ENCODE results near the gene GALNT17.

The GALNT17 gene

GRCh38 chr7:71650653-71651337 is 518.9 kb downstream of the GALNT17 start:
- Mint-ChIP-seq H3K4me1 (ENCODE audit: low read depth) (no peaks in the 10 kb centered on the region), H3K36me3 (ENCODE audit: low read depth) (no peaks in the 10 kb centered on the region), H3K4me3 (no peak overlapping the region), H3K27ac (no peak overlapping the region), H3K9me3 (peaks cover 14% of the 10 kb centered on the region), H3K27me3 (no peaks in the 10 kb centered on the region)
- DNase-seq, result no peak

GRCh38 chr7:71652510-71652909 is 520.6 kb downstream of the GALNT17 start:
- no peaks in the 10 kb centered on the region for H3K36me3 Mint-ChIP-seq (ENCODE audit: low read depth)
- no peaks in the 10 kb centered on the region for H3K27me3 Mint-ChIP-seq
- no peak overlapping the region for H3K27ac Mint-ChIP-seq

GRCh38 chr7:71657386-71657785 is 525.4 kb downstream of the GALNT17 start:
- DNase-seq, result no peak
- Mint-ChIP-seq H3K9me3 (peaks cover 13% of the 10 kb centered on the region), H3K27ac (no peak overlapping the region), H3K4me3 (no peak overlapping the region), H3K27me3 (no peaks in the 10 kb centered on the region), H3K4me1 (ENCODE audit: low read depth) (no peaks in the 10 kb centered on the region), H3K36me3 (ENCODE audit: low read depth) (no peaks in the 10 kb centered on the region)

More at GRCh38 chr7:71652510-71652909, 520.6 kb downstream of the GALNT17 start:
- no peak for DNase-seq
- Mint-ChIP-seq H3K9me3 (peaks cover 14% of the 10 kb centered on the region), H3K4me1 (ENCODE audit: low read depth) (no peaks in the 10 kb centered on the region), H3K4me3 (no peak overlapping the region)

- Mint-ChIP-seq H3K36me3 (ENCODE audit: low read depth) (no peaks in the 10 kb centered on the region), H3K27me3 (no peaks in the 10 kb centered on the region), H3K4me3 (no peak overlapping the region), H3K4me1 (ENCODE audit: low read depth) (no peaks in the 10 kb centered on the region), H3K9me3 (peaks cover 18% of the 10 kb centered on the region), H3K27ac (no peak overlapping the region)
- DNase-seq, result no peak
These were observed 527.7 kb downstream of the GALNT17 start for GRCh38 chr7:71659622-71660021.

GRCh38 chr7:71661671-71662224 is 529.8 kb downstream of the GALNT17 start:
- Mint-ChIP-seq H3K27me3 (no peaks in the 10 kb centered on the region), H3K36me3 (ENCODE audit: low read depth) (no peaks in the 10 kb centered on the region), H3K27ac (no peak overlapping the region), H3K4me1 (ENCODE audit: low read depth) (no peaks in the 10 kb centered on the region), H3K9me3 (peaks cover 18% of the 10 kb centered on the region), H3K4me3 (no peak overlapping the region)
- no peak for DNase-seq

- DNase-seq, result no peak
- Mint-ChIP-seq H3K4me1 (ENCODE audit: low read depth) (no peaks in the 10 kb centered on the region), H3K9me3 (peaks cover 19% of the 10 kb centered on the region)
These were observed 533.8 kb downstream of the GALNT17 start for GRCh38 chr7:71665716-71666115.

GRCh38 chr7:71668572-71668971 is 536.6 kb downstream of the GALNT17 start:
- H3K4me1 Mint-ChIP-seq (ENCODE audit: low read depth), result no peaks in the 10 kb centered on the region
- no peak for DNase-seq

More at GRCh38 chr7:71665716-71666115, 533.8 kb downstream of the GALNT17 start:
- H3K27ac Mint-ChIP-seq, result no peak overlapping the region
- no peaks in the 10 kb centered on the region for H3K27me3 Mint-ChIP-seq
- H3K36me3 Mint-ChIP-seq (ENCODE audit: low read depth), result no peaks in the 10 kb centered on the region
- no peak overlapping the region for H3K4me3 Mint-ChIP-seq

GRCh38 chr7:71679480-71679879 is 547.5 kb downstream of the GALNT17 start:
- no peak overlapping the region for H3K4me3 Mint-ChIP-seq
- no peaks in the 10 kb centered on the region for H3K4me1 Mint-ChIP-seq (ENCODE audit: low read depth)
- H3K27ac Mint-ChIP-seq, result no peak overlapping the region
- no peaks in the 10 kb centered on the region for H3K36me3 Mint-ChIP-seq (ENCODE audit: low read depth)
- DNase-seq, result no peak
- no peaks in the 10 kb centered on the region for H3K27me3 Mint-ChIP-seq
- no peaks in the 10 kb centered on the region for H3K9me3 Mint-ChIP-seq

More at GRCh38 chr7:71668572-71668971, 536.6 kb downstream of the GALNT17 start:
- Mint-ChIP-seq H3K36me3 (ENCODE audit: low read depth) (no peaks in the 10 kb centered on the region), H3K4me3 (no peak overlapping the region), H3K9me3 (peaks cover 7% of the 10 kb centered on the region), H3K27ac (no peak overlapping the region), H3K27me3 (no peaks in the 10 kb centered on the region)

- Mint-ChIP-seq H3K36me3 (ENCODE audit: low read depth) (no peaks in the 10 kb centered on the region), H3K27me3 (no peaks in the 10 kb centered on the region), H3K27ac (no peak overlapping the region)
These were observed 550.2 kb downstream of the GALNT17 start for GRCh38 chr7:71682181-71682580.

GRCh38 chr7:71682841-71683781 is 551.2 kb downstream of the GALNT17 start:
- Mint-ChIP-seq H3K4me1 (ENCODE audit: low read depth) (no peaks in the 10 kb centered on the region), H3K9me3 (no peaks in the 10 kb centered on the region), H3K36me3 (ENCODE audit: low read depth) (no peaks in the 10 kb centered on the region), H3K27ac (no peak overlapping the region), H3K27me3 (no peaks in the 10 kb centered on the region), H3K4me3 (no peak overlapping the region)
- no peak for DNase-seq

More at GRCh38 chr7:71682181-71682580, 550.2 kb downstream of the GALNT17 start:
- H3K4me1 Mint-ChIP-seq (ENCODE audit: low read depth), result no peaks in the 10 kb centered on the region
- no peak overlapping the region for H3K4me3 Mint-ChIP-seq
- no peak for DNase-seq
- no peaks in the 10 kb centered on the region for H3K9me3 Mint-ChIP-seq

GRCh38 chr7:71687286-71687685 is 555.3 kb downstream of the GALNT17 start:
- Mint-ChIP-seq H3K4me1 (ENCODE audit: low read depth) (no peaks in the 10 kb centered on the region), H3K27me3 (no peaks in the 10 kb centered on the region), H3K4me3 (no peak overlapping the region), H3K36me3 (ENCODE audit: low read depth) (no peaks in the 10 kb centered on the region), H3K9me3 (peaks cover 2% of the 10 kb centered on the region), H3K27ac (no peak overlapping the region)
- DNase-seq, result no peak

- no peaks in the 10 kb centered on the region for H3K27me3 Mint-ChIP-seq
- DNase-seq, result no peak
- no peak overlapping the region for H3K27ac Mint-ChIP-seq
- H3K4me1 Mint-ChIP-seq (ENCODE audit: low read depth), result no peaks in the 10 kb centered on the region
- peaks cover 2% of the 10 kb centered on the region for H3K9me3 Mint-ChIP-seq
- no peak overlapping the region for H3K4me3 Mint-ChIP-seq
- no peaks in the 10 kb centered on the region for H3K36me3 Mint-ChIP-seq (ENCODE audit: low read depth)
These were observed 556.1 kb downstream of the GALNT17 start for GRCh38 chr7:71687831-71688599.

- DNase-seq, result no peak
- Mint-ChIP-seq H3K4me1 (ENCODE audit: low read depth) (no peaks in the 10 kb centered on the region), H3K9me3 (peaks cover 2% of the 10 kb centered on the region), H3K27me3 (no peaks in the 10 kb centered on the region), H3K4me3 (no peak overlapping the region), H3K27ac (no peak overlapping the region), H3K36me3 (ENCODE audit: low read depth) (no peaks in the 10 kb centered on the region)
These were observed 559.6 kb downstream of the GALNT17 start for GRCh38 chr7:71691538-71691937.

- Mint-ChIP-seq H3K4me3 (no peak overlapping the region), H3K9me3 (peaks cover 2% of the 10 kb centered on the region), H3K27ac (no peak overlapping the region), H3K36me3 (ENCODE audit: low read depth) (no peaks in the 10 kb centered on the region), H3K27me3 (no peaks in the 10 kb centered on the region), H3K4me1 (ENCODE audit: low read depth) (no peaks in the 10 kb centered on the region)
- no peak for DNase-seq
These were observed 562.7 kb downstream of the GALNT17 start for GRCh38 chr7:71694665-71695064.

All from activated T-cell treated with anti-CD3 and anti-CD28 coated beads, Interleukin-2, amount 50 U/mL, for 24 hours (primary cell).